Glutamatergic neuron (in vitro differentiated cells): ENCODE results near the gene PPEF2. TPM values are rescaled to one million over a fixed set of nuclear protein-coding genes. Genes with fewer than 3 reads are reported as not detected.
"Not testable (repeated sequence)": the region's sequence is repeated elsewhere in the genome, so short reads cannot be mapped to it uniquely, and the experiment has no call there.

Source experiments
- DNase-seq: peaks from one replicate; pipeline ENCODE4 v3.0.0; 2022
- H3K27ac Mint-ChIP-seq: one replicate; pipeline ENCODE4 v1.8.0; 2020; ENCODE audit warnings: mild to moderate bottlenecking, mixed read lengths, inconsistent platforms; ENCODE audit not compliant: unreplicated experiment
- H3K27me3 Mint-ChIP-seq: one replicate; pipeline ENCODE4 v1.8.0; 2020; ENCODE audit warnings: mild to moderate bottlenecking, moderate library complexity, mixed read lengths, inconsistent platforms; ENCODE audit not compliant: unreplicated experiment
- H3K36me3 Mint-ChIP-seq: one replicate; pipeline ENCODE4 v1.8.0; 2020; ENCODE audit warnings: mild to moderate bottlenecking, mixed read lengths, inconsistent platforms; ENCODE audit not compliant: unreplicated experiment
- H3K4me1 Mint-ChIP-seq: one replicate; pipeline ENCODE4 v1.8.0; 2020; ENCODE audit warnings: mild to moderate bottlenecking, low read depth, mixed read lengths, inconsistent platforms; ENCODE audit not compliant: unreplicated experiment
- H3K4me3 Mint-ChIP-seq: one replicate; pipeline ENCODE4 v1.8.0; 2020; ENCODE audit warnings: mild to moderate bottlenecking, mixed read lengths, inconsistent platforms; ENCODE audit not compliant: unreplicated experiment
- H3K9me3 Mint-ChIP-seq: one replicate; pipeline ENCODE4 v1.8.0; 2020; ENCODE audit warnings: mild to moderate bottlenecking, moderate library complexity, mixed read lengths, inconsistent platforms; ENCODE audit not compliant: unreplicated experiment
- total RNA-seq: library from RNA; stranded (reverse); fragmentation: NEBNext Ultra II Directional; extraction: Animal tissue kit (Norgen Biotek cat#: 25700); gene quantifications from one replicate; pipeline ENCODE4 v1.2.1, GENCODE V29; 2021; ENCODE audit not compliant: unreplicated experiment
- TF ChIP-seq, protein P1 (sequence below): fragments of 200-600 bp; sonication (generic); IDR thresholded peaks from one replicate; pipeline ENCODE4 v1.5.0; 2021; ENCODE audit not compliant: partially characterized antibody, unreplicated experiment

The PPEF2 gene
- total RNA-seq, 1 donor from 2014 or later: not detected

DNA sequence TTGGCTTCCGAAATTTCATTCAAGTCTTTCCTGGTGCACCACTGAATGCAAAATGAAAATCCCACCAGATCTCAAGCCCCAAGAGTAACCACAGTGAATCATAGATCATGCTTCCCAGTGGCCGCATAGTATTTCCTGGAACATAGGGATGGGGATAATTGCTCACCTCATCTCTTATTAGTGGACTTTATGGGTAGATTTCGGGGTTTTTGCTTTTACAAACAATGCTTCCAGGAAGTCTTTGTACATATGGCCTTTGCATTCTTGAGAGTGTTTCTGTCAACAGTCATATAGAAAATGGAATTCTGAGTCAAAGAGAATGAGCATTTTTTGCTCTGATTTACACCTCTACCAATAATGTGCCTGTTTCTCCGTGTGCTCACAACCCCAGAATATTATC, 53.4 kb downstream of the PPEF2 start:
- Mint-ChIP-seq H3K9me3 (peaks cover 3% of the 10 kb centered on the region), H3K4me1 (no peaks in the 10 kb centered on the region), H3K27me3 (peaks cover 8% of the 10 kb centered on the region), H3K27ac (no peak overlapping the region), H3K36me3 (no peaks in the 10 kb centered on the region), H3K4me3 (no peak overlapping the region)
- no peak for DNase-seq
- TF ChIP-seq, protein P1, sequence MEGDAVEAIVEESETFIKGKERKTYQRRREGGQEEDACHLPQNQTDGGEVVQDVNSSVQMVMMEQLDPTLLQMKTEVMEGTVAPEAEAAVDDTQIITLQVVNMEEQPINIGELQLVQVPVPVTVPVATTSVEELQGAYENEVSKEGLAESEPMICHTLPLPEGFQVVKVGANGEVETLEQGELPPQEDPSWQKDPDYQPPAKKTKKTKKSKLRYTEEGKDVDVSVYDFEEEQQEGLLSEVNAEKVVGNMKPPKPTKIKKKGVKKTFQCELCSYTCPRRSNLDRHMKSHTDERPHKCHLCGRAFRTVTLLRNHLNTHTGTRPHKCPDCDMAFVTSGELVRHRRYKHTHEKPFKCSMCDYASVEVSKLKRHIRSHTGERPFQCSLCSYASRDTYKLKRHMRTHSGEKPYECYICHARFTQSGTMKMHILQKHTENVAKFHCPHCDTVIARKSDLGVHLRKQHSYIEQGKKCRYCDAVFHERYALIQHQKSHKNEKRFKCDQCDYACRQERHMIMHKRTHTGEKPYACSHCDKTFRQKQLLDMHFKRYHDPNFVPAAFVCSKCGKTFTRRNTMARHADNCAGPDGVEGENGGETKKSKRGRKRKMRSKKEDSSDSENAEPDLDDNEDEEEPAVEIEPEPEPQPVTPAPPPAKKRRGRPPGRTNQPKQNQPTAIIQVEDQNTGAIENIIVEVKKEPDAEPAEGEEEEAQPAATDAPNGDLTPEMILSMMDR: no peak

DNA sequence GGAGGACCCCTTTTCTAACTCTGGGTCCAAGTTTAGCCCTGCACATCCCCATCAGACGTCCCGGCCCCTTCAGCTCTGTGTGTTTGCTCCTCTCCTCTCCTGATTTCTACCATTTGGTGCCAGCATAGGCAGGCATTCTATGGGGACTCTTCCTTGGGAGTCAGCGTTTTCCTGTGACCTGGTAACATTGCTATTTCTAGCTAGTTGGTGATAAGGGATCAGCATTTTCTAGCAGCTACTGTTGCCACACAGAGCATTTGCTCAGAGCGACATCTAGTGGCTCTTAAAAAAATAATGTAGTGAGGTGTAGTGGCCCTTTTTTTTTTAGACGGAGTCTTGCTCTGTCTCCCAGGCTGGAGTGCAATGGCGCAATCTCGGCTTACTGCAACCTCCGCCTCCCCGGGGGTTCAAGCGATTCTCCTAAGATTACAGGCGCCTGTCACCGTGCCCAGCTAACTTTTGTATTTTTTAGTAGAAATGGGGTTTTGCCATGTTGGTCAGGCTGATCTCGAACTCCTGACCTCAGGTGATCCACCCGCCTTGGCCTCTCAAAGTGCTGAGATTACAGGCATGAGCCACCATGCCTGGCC, 54.0 kb downstream of the PPEF2 start:
- not testable (repeated sequence) for H3K36me3 Mint-ChIP-seq, H3K27ac Mint-ChIP-seq, H3K27me3 Mint-ChIP-seq, H3K4me1 Mint-ChIP-seq, H3K9me3 Mint-ChIP-seq, H3K4me3 Mint-ChIP-seq, DNase-seq
- TF ChIP-seq, protein P1: peak; percentile 65

DNA sequence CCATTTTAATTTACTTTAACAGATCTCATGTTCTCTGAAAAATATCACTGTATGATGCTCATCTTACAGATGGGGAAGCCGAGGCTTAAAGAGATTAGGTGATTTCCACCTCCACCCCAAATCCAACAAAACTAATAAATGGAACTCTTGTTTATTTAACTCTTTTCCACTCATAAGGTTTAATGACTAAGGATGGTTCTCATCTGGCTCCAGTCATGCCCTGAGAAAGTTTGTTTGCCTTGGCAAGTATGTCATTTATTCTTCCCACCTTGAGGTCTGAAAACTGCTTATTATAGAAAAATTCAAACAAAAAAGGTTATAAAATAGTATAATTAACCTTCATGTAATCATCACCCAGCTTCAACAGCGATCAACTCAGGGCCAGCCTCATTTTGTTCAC, 56.3 kb downstream of the PPEF2 start:
- Mint-ChIP-seq H3K27ac (no peak overlapping the region), H3K4me1 (no peaks in the 10 kb centered on the region), H3K9me3 (peaks cover 3% of the 10 kb centered on the region), H3K27me3 (peaks cover 2% of the 10 kb centered on the region), H3K4me3 (no peak overlapping the region), H3K36me3 (no peaks in the 10 kb centered on the region)
- DNase-seq: no peak
- TF ChIP-seq, protein P1: no peak

DNA sequence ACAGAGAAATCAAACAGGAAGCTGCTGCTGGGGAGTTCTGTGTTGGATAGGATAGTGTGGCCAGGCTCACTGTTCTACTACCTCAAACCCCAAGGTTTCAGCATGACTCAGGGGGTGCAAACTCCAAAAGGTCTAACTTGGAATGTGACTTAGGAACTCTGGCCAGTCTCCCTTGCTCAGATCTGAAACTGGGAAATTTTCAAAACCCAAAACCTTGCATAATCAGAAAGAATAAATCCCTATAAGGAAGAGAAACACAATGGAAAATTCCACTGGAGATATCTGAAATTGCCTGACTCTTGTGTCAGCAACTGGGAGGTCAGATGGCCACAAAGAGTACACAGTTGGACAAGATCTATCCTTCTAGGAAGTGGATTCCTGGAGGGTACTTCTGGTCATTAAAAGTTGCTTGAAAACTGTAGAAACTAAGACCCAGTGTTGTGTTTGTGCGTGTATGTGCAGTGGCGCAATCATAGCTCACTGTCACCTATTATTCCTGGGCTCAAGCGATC, 58.0 kb downstream of the PPEF2 start:
- Mint-ChIP-seq H3K27ac (no peak overlapping the region), H3K4me3 (no peak overlapping the region), H3K9me3 (no peaks in the 10 kb centered on the region), H3K27me3 (no peaks in the 10 kb centered on the region), H3K4me1 (no peaks in the 10 kb centered on the region), H3K36me3 (no peaks in the 10 kb centered on the region)
- DNase-seq: no peak
- TF ChIP-seq, protein P1: no peak

DNA sequence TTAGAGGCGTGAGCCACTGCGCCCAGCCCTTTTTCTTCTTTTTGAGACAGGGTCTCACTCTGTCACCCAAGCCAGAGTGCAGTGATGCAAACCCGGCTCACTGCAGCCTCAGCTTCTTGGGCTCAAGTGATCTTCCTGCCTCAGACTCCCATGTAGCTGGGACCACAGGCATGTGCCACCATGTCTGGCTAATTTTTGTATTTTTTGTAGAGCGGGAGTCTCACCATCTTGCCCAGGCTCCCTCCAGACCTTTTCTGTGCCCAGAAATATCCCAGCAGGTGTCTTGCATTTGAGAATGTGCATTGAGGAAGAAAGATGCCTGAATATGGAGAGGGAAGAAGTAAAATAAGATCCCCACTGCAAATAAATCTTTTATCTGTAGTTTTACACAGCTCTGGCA, 58.7 kb downstream of the PPEF2 start:
- Mint-ChIP-seq H3K27ac (no peak overlapping the region), H3K9me3 (no peaks in the 10 kb centered on the region), H3K4me3 (no peak overlapping the region), H3K27me3 (no peaks in the 10 kb centered on the region), H3K36me3 (no peaks in the 10 kb centered on the region), H3K4me1 (no peaks in the 10 kb centered on the region)
- TF ChIP-seq, protein P1: no peak
- DNase-seq: no peak
